HepG2 (cell line): ENCODE results near the gene RITA1. TPM values are rescaled to one million over a fixed set of nuclear protein-coding genes. Genes with fewer than 3 reads are reported as not detected.

ENCODE experiments used
- CEBPG ChIP-seq: IDR thresholded peaks from 2 replicates; pipeline ENCODE4 v1.6.1; 2016
- GABPA ChIP-seq, 2 experiments: IDR thresholded peaks; 2 replicates each; pipeline ENCODE4 v1.6.1; 2011 to 2016; ENCODE audit warnings: low read depth in 2 of 2, low read length in 1 of 2, missing biosample characterization in 1 of 2, missing genetic modification characterization in 1 of 2
- GTF3A ChIP-seq: sonication (generic); formaldehyde crosslinking; conservative IDR thresholded peaks from 2 replicates; pipeline ENCODE4 v1.4.0; 2020; ENCODE audit warnings: mild to moderate bottlenecking, missing genetic modification reagents
- KAT8 ChIP-seq: IDR thresholded peaks from 2 replicates; pipeline ENCODE4 v1.6.1; 2016; ENCODE audit warnings: missing genetic modification reagents, missing compliant biosample characterization
- NONO ChIP-seq, 2 experiments: fragments of 450-650 bp in 1 of 2; sonication (generic) in 1 of 2; formaldehyde crosslinking in 1 of 2; IDR thresholded peaks in 1 of 2; conservative IDR thresholded peaks in 1 of 2; 2 replicates each; pipeline versions ENCODE4 v1.6.1 to v1.8.0; 2017 to 2022; ENCODE audit warnings: mild to moderate bottlenecking in 1 of 2, missing genetic modification reagents in 1 of 2, moderate library complexity in 1 of 2
- NR2C2 ChIP-seq: sonication (generic); formaldehyde crosslinking; IDR thresholded peaks from 2 replicates; pipeline ENCODE4 v1.4.0; 2020; ENCODE audit warnings: missing genetic modification reagents, mild to moderate bottlenecking, moderate library complexity, borderline replicate concordance
- SIX4 ChIP-seq: sonication (generic); formaldehyde crosslinking; IDR thresholded peaks from 2 replicates; pipeline ENCODE4 v1.4.0; 2020; ENCODE audit warnings: missing genetic modification reagents
- ZBTB8A ChIP-seq: sonication (generic); formaldehyde crosslinking; IDR thresholded peaks from 2 replicates; pipeline ENCODE4 v1.4.0; 2020; ENCODE audit warnings: mild to moderate bottlenecking, low read depth, missing genetic modification reagents, borderline replicate concordance
- ZNF12 ChIP-seq: sonication (generic); formaldehyde crosslinking; IDR thresholded peaks from 2 replicates; pipeline ENCODE4 v1.5.0; 2020; ENCODE audit warnings: missing genetic modification reagents
- ZNF224 ChIP-seq: sonication (generic); formaldehyde crosslinking; IDR thresholded peaks from 2 replicates; pipeline ENCODE4 v1.5.0; 2020; ENCODE audit warnings: mild to moderate bottlenecking, missing genetic modification reagents
- ZNF746 ChIP-seq: sonication (generic); formaldehyde crosslinking; IDR thresholded peaks from 2 replicates; pipeline ENCODE4 v1.8.0; 2022; ENCODE audit warnings: mild to moderate bottlenecking, missing genetic modification reagents
- ZNF891 ChIP-seq: sonication (generic); formaldehyde crosslinking; IDR thresholded peaks from 2 replicates; pipeline ENCODE4 v1.5.0; 2020; ENCODE audit warnings: mild to moderate bottlenecking, missing genetic modification reagents
- ZSCAN21 ChIP-seq: sonication (generic); formaldehyde crosslinking; IDR thresholded peaks from 2 replicates; pipeline ENCODE4 v1.8.0; 2022; ENCODE audit warnings: mild to moderate bottlenecking, missing genetic modification reagents, moderate library complexity, borderline replicate concordance
- polyA plus RNA-seq, 8 experiments: library from polyadenylated mRNA; depleted of rRNA in 3 of 8; stranded (reverse) in 7 of 8; unstranded in 1 of 8; fragments of >200 nt; fragmentation: Illumina TruSeq in 4 of 8; extraction: Trizol in 4 of 8; gene quantifications; 2 replicates each; pipeline versions ENCODE4 v1.2.1 to v1.2.3, GENCODE V29; 2011 to 2016; ENCODE audit warnings: low read depth in 4 of 8, missing spikeins in 1 of 8, mixed read lengths in 1 of 8; ENCODE audit not compliant: insufficient read depth in 1 of 8
- total RNA-seq, 5 experiments: library from RNA; depleted of rRNA; stranded (reverse); fragments of >200 nt; fragmentation: Illumina TruSeq; extraction: Trizol; gene quantifications; 2 replicates each; pipeline ENCODE4 v1.2.3, GENCODE V29; 2016; ENCODE audit warnings: low read depth in 1 of 5
- TF ChIP-seq, protein P1 (sequence below), 2 experiments: IDR thresholded peaks; 2 replicates each; pipeline ENCODE4 v1.6.1; 2011 to 2012; ENCODE audit warnings: low read length in 2 of 2, borderline replicate concordance in 1 of 2, low read depth in 1 of 2, mild to moderate bottlenecking in 1 of 2, moderate library complexity in 1 of 2
- TF ChIP-seq, protein P2 (sequence below): sonication (generic); formaldehyde crosslinking; IDR thresholded peaks from 2 replicates; pipeline ENCODE4 v1.8.0; 2022; ENCODE audit warnings: missing genetic modification reagents, mild to moderate bottlenecking, borderline replicate concordance

RITA1 gene
- total and polyA plus RNA-seq, 2 of the 13 experiments (the other 11 are each of a cell fraction or from before 2014, with no cell fraction given), result 12.4 to 28.9 TPM

DNA sequence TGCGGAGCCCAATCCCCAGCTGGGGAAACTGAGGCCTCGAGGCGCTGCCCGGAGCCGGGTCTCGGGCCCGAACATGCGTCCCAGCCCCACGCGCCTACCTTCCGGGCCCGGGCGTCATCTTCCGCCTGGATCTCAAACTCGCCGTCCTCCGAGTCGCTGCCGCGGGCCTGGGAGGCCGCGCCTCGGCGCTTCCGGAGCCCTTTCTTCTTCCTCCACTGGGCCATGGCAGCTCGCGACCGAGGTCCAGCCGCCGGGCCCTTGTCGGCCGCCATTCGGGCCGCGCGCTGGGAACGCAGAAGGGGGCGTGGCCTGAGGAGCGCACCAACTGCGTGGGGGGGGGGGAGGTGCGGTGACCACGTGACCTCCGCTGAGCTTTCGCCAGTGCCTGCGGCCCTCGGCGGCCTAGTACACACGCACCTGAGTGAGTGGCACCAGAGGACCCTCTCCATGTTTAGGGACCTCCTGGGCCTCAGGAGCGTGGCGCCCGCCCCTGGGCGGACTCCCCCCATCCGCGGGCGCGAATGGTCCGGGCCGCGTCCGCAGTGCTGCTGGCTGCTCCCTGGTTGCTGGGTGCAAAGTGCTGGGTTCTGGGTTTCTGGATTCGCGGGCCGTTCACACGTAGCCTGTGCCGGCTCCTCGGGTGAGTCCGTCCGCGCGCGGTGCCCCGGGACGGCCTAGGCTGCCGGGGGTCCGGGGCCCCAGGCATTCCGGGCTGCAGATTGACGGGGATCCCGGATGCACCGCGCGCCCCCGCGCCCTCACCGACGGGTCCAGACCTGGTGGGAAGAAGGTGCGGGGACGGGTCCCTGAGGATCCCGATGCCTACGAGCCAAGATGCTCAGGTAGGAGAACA, at the start of gene RITA1, which contains the start of gene DDX54 (continued):
- TF ChIP-seq, protein P1, sequence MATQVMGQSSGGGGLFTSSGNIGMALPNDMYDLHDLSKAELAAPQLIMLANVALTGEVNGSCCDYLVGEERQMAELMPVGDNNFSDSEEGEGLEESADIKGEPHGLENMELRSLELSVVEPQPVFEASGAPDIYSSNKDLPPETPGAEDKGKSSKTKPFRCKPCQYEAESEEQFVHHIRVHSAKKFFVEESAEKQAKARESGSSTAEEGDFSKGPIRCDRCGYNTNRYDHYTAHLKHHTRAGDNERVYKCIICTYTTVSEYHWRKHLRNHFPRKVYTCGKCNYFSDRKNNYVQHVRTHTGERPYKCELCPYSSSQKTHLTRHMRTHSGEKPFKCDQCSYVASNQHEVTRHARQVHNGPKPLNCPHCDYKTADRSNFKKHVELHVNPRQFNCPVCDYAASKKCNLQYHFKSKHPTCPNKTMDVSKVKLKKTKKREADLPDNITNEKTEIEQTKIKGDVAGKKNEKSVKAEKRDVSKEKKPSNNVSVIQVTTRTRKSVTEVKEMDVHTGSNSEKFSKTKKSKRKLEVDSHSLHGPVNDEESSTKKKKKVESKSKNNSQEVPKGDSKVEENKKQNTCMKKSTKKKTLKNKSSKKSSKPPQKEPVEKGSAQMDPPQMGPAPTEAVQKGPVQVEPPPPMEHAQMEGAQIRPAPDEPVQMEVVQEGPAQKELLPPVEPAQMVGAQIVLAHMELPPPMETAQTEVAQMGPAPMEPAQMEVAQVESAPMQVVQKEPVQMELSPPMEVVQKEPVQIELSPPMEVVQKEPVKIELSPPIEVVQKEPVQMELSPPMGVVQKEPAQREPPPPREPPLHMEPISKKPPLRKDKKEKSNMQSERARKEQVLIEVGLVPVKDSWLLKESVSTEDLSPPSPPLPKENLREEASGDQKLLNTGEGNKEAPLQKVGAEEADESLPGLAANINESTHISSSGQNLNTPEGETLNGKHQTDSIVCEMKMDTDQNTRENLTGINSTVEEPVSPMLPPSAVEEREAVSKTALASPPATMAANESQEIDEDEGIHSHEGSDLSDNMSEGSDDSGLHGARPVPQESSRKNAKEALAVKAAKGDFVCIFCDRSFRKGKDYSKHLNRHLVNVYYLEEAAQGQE (IDR thresholded peaks at IDR 0.05; ENCODE audit: borderline replicate concordance in 1 of 2, low read depth in 1 of 2, low read length in 2 of 2), result no peak; a peak in 1 of 4 replicates
- TF ChIP-seq ZNF224 (CRISPR knock-in tag), result 0 out of 2 replicates have a peak, but pooled peaks have one; percentile 83
- no peak for TF ChIP-seq ZBTB8A
- TF ChIP-seq NONO (IDR thresholded peaks at IDR 0.05), result no peak
- peak; percentile 90 for TF ChIP-seq NONO (CRISPR knock-in tag; conservative IDR thresholded peaks at IDR 0.05)
- 0 out of 2 replicates have a peak, but pooled peaks have one; percentile 15 for TF ChIP-seq ZNF12 (CRISPR knock-in tag)
- peak; percentile 75 for TF ChIP-seq NR2C2 (CRISPR knock-in tag)
- peak; percentile 81 for TF ChIP-seq KAT8 (CRISPR knock-in tag)
- peak; percentile 76; the same call in 1 of the 2 replicates for TF ChIP-seq ZNF746 (CRISPR knock-in tag)
- no peak for TF ChIP-seq SIX4
- TF ChIP-seq ZSCAN21, result peak; percentile 86
- TF ChIP-seq CEBPG (CRISPR knock-in tag), result no peak
- TF ChIP-seq, protein P2, sequence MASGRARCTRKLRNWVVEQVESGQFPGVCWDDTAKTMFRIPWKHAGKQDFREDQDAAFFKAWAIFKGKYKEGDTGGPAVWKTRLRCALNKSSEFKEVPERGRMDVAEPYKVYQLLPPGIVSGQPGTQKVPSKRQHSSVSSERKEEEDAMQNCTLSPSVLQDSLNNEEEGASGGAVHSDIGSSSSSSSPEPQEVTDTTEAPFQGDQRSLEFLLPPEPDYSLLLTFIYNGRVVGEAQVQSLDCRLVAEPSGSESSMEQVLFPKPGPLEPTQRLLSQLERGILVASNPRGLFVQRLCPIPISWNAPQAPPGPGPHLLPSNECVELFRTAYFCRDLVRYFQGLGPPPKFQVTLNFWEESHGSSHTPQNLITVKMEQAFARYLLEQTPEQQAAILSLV (CRISPR knock-in tag), result peak; percentile 79; the same call in 1 of the 2 replicates
- no peak for TF ChIP-seq GTF3A (CRISPR knock-in tag)
- peak; percentile 84 for TF ChIP-seq ZNF891 (CRISPR knock-in tag)
- no peak; the same call in 1 of the 2 replicates for TF ChIP-seq GABPA (IDR thresholded peaks at IDR 0.05; ENCODE audit: low read depth, low read length)
- no peak for TF ChIP-seq GABPA (CRISPR knock-in tag; IDR thresholded peaks at IDR 0.05; ENCODE audit: low read depth)
